H1 (cell line): ENCODE measurements around the gene CCDC40. TPM values are rescaled to one million over a fixed set of nuclear protein-coding genes. Genes with fewer than 3 reads are reported as not detected.

Experiments
- ATF2 ChIP-seq: IDR thresholded peaks from 2 replicates; pipeline ENCODE4 v1.6.1; 2012; ENCODE audit warnings: low read length, inconsistent platforms
- GABPA ChIP-seq: IDR thresholded peaks from 2 replicates; pipeline ENCODE4 v1.6.1; 2011; ENCODE audit warnings: mild to moderate bottlenecking, low read length, moderate library complexity, borderline replicate concordance; ENCODE audit not compliant: insufficient read depth
- TBP ChIP-seq: IDR thresholded peaks from 2 replicates; pipeline ENCODE4 v1.6.1; 2011; ENCODE audit warnings: low read depth, low read length, improper control_type of control experiment
- polyA plus RNA-seq, 7 experiments: library from polyadenylated mRNA; depleted of rRNA in 3 of 7; stranded (reverse) in 5 of 7; unstranded in 2 of 7; fragments of >200 nt in 5 of 7; fragments of 200-250 nt in 2 of 7; gene quantifications; 1 replicate in 5 of 7; 2 replicates in 1 of 7; 4 replicates in 1 of 7; pipeline versions ENCODE4 v1.2.1 to v1.2.3, GENCODE V29; 2011 to 2013; ENCODE audit warnings: missing spikeins in 2 of 7, mixed read lengths in 2 of 7
- total RNA-seq: library from RNA; stranded (reverse); fragmentation: NEBNext Ultra II Directional; extraction: Animal tissue kit (Norgen Biotek cat#: 25700); gene quantifications from 2 replicates; pipeline ENCODE4 v1.2.1, GENCODE V29; 2021

CCDC40 gene
- total and polyA plus RNA-seq, 2 of the 8 experiments (the other 6 are each of a cell fraction or from before 2014, with no cell fraction given): 4.1 to 11.5 TPM

DNA sequence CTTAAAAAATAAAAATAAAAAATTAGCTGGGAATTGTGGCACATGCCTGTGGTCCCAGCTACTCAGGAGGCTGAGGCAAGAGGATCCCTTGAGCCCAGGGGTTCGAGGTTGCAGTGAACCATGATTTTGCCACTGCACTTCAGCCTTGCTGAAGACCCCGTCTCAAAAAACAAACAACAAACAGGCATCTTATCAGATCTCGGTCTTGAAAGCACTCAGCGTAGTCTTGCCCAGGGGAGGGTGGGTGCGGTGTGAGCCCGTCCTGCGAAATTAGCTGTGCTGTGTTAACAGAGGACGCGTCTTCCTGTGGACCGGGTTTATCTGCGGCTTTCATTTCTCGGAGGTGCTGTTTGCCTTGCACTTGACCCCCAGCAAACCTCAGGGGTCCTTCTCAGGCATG lies 70.3 kb downstream of the CCDC40 start (continued):
- no peak for TF ChIP-seq ATF2
- TF ChIP-seq GABPA: no peak
- TF ChIP-seq TBP: no peak
